ENCODE results near the gene CACNB3. TPM values are rescaled to one million over a fixed set of nuclear protein-coding genes. Genes with fewer than 3 reads are reported as not detected.
A peak's percentile ranks its signal among the peaks of the same experiment; 100 is the strongest.

The CACNB3 gene
- total RNA-seq, 1 donor from 2014 or later: 56.3 TPM

GRCh38 chr12:48812389-48812788 lies 5.9 kb upstream of the CACNB3 start:
- H3K27me3 Mint-ChIP-seq: no peaks in the 10 kb centered on the region
- peak overlapping the region; percentile 66 for H3K4me3 Mint-ChIP-seq
- H3K4me1 Mint-ChIP-seq (ENCODE audit: unreplicated experiment): peaks cover 32% of the 10 kb centered on the region
- H3K9me3 Mint-ChIP-seq: no peaks in the 10 kb centered on the region
- DNase-seq (ENCODE audit: extremely low spot score, unreplicated experiment): no peak
- H3K36me3 Mint-ChIP-seq: no peaks in the 10 kb centered on the region
- peak overlapping the region; percentile 16 for H3K27ac Mint-ChIP-seq
- no peak for TF ChIP-seq CTCF (conservative IDR thresholded peaks at IDR 0.05)

GRCh38 chr12:48813465-48814261 lies 4.6 kb upstream of the CACNB3 start:
- Mint-ChIP-seq H3K4me3 (peak overlapping the region; percentile 98), H3K4me1 (ENCODE audit: unreplicated experiment) (peaks cover 35% of the 10 kb centered on the region), H3K27me3 (no peaks in the 10 kb centered on the region), H3K9me3 (no peaks in the 10 kb centered on the region), H3K27ac (peak overlapping the region; percentile 85), H3K36me3 (no peaks in the 10 kb centered on the region)
- no peak for TF ChIP-seq CTCF (conservative IDR thresholded peaks at IDR 0.05)
- no peak for DNase-seq (ENCODE audit: extremely low spot score, unreplicated experiment)

GRCh38 chr12:48814262-48815125 lies 3.8 kb upstream of the CACNB3 start:
- peak overlapping the region; percentile 94 for H3K27ac Mint-ChIP-seq
- H3K27me3 Mint-ChIP-seq: no peaks in the 10 kb centered on the region
- peak; percentile 100 for TF ChIP-seq CTCF (conservative IDR thresholded peaks at IDR 0.05)
- no peaks in the 10 kb centered on the region for H3K9me3 Mint-ChIP-seq
- peaks cover 41% of the 10 kb centered on the region for H3K4me1 Mint-ChIP-seq (ENCODE audit: unreplicated experiment)
- peak; percentile 90 for DNase-seq (ENCODE audit: extremely low spot score, unreplicated experiment)
- H3K36me3 Mint-ChIP-seq: no peaks in the 10 kb centered on the region
- H3K4me3 Mint-ChIP-seq: peak overlapping the region; percentile 98

- H3K9me3 Mint-ChIP-seq: no peaks in the 10 kb centered on the region
- H3K4me3 Mint-ChIP-seq: peak overlapping the region; percentile 98
- H3K27ac Mint-ChIP-seq: peak overlapping the region; percentile 94
- H3K36me3 Mint-ChIP-seq: no peaks in the 10 kb centered on the region
- DNase-seq (ENCODE audit: extremely low spot score, unreplicated experiment): peak; percentile 88
- no peaks in the 10 kb centered on the region for H3K27me3 Mint-ChIP-seq
- no peak for TF ChIP-seq CTCF (conservative IDR thresholded peaks at IDR 0.05)
- H3K4me1 Mint-ChIP-seq (ENCODE audit: unreplicated experiment): peaks cover 44% of the 10 kb centered on the region
Observed at GRCh38 chr12:48815126-48816110, 2.9 kb upstream of the CACNB3 start.
